C4-2B (cell line): ENCODE results near the gene ATP8B1.

Source experiments
- ZFX ChIP-seq: fragments of 450-650 bp; IDR thresholded peaks from 2 replicates; pipeline ENCODE4 v1.6.1; 2017
- TF ChIP-seq, protein P1 (sequence below): fragments of 450-650 bp; conservative IDR thresholded peaks from 2 replicates; pipeline ENCODE4 v1.5.1; 2017; ENCODE audit warnings: mild to moderate bottlenecking

DNA sequence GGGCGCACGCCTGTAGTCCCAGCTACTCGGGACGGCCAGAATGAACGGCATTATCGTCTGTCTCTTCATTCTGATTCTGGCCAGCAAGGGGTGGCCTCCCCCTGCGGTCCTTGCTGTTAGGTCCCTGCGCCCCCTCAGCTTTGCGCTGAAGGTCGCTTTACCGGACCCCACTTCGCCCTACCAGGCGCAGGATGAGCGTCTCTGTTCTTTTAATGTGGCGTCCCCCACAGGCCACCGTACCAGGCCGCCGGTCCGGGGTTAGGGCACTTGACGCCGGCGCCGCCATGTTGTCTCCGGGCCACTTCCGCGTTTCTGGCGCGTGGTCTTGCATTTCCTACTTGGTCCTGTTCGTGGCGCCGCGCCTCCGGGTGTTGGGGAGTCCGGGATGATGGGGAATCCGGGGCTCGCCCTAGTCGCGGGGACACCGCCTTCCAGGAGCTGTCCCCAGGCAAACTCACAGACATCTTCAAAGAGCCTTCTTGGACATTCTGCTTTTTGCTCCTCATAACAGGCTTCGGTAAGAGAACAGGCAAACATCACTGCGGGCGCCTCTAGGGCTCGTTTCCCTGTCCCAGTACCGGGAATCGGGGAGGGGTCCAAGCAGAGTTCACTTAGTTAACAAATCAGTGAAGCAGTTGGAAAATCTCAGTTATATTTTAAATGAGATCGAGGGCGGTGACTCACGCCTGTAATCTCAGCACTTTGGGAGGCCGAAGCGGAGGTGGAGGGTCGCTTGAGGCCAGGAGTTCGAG, 172.9 kb downstream of the ATP8B1 start:
- TF ChIP-seq, protein P1, sequence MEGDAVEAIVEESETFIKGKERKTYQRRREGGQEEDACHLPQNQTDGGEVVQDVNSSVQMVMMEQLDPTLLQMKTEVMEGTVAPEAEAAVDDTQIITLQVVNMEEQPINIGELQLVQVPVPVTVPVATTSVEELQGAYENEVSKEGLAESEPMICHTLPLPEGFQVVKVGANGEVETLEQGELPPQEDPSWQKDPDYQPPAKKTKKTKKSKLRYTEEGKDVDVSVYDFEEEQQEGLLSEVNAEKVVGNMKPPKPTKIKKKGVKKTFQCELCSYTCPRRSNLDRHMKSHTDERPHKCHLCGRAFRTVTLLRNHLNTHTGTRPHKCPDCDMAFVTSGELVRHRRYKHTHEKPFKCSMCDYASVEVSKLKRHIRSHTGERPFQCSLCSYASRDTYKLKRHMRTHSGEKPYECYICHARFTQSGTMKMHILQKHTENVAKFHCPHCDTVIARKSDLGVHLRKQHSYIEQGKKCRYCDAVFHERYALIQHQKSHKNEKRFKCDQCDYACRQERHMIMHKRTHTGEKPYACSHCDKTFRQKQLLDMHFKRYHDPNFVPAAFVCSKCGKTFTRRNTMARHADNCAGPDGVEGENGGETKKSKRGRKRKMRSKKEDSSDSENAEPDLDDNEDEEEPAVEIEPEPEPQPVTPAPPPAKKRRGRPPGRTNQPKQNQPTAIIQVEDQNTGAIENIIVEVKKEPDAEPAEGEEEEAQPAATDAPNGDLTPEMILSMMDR, result peak; percentile 66
- TF ChIP-seq ZFX, result no peak
